VCaP (cell line): ENCODE data around the gene LMNA.

Source experiments
- H3K27ac ChIP-seq: fragments of 450-650 bp; 2 replicates; pipeline ENCODE4 v1.5.1; 2017
- CTCF ChIP-seq: fragments of 450-650 bp; conservative IDR thresholded peaks from 2 replicates; pipeline ENCODE4 v1.5.1; 2017; ENCODE audit warnings: mild to moderate bottlenecking, moderate library complexity

The LMNA gene

GRCh38 chr1:156160743-156161171 lies 46.2 kb downstream of the LMNA start:
- H3K27ac ChIP-seq: no peak overlapping the region

GRCh38 chr1:156162430-156163037 lies 48.0 kb downstream of the LMNA start:
- no peak for TF ChIP-seq CTCF
- H3K27ac ChIP-seq: no peak overlapping the region

More at GRCh38 chr1:156160743-156161171, 46.2 kb downstream of the LMNA start:
- no peak for TF ChIP-seq CTCF

GRCh38 chr1:156163712-156164111 lies 49.2 kb downstream of the LMNA start:
- no peak for TF ChIP-seq CTCF
- no peak overlapping the region for H3K27ac ChIP-seq

GRCh38 chr1:156164125-156164831 lies 49.8 kb downstream of the LMNA start:
- H3K27ac ChIP-seq: no peak overlapping the region
- TF ChIP-seq CTCF: no peak

- TF ChIP-seq CTCF: no peak
- no peak overlapping the region for H3K27ac ChIP-seq
Measured at GRCh38 chr1:156165083-156165482, 50.6 kb downstream of the LMNA start.

GRCh38 chr1:156167536-156167935 lies 53.0 kb downstream of the LMNA start:
- no peak for TF ChIP-seq CTCF
- H3K27ac ChIP-seq: no peak overlapping the region

- no peak overlapping the region for H3K27ac ChIP-seq
- TF ChIP-seq CTCF: no peak
Measured at GRCh38 chr1:156172696-156173470, 58.4 kb downstream of the LMNA start.
